B cell (primary cell): ENCODE data around the gene HLA-DMA. TPM values are rescaled to one million over a fixed set of nuclear protein-coding genes. Genes with fewer than 3 reads are reported as not detected.

Experiments used
- ATAC-seq: fragments of 200-7000 bp; cut with Tn5 transposase; one replicate; pipeline ENCODE4 v1.10.0; 2021; ENCODE audit warnings: low read depth, mild to moderate bottlenecking, moderate number of reproducible peaks, moderate library complexity
- CTCF ChIA-PET: fragments of 350-600 bp; sonication (Branson Sonifier 250); formaldehyde crosslinking; loops from one replicate; lab custom pipeline; 2021; ENCODE audit warnings: antibody characterized with exemption, inconsistent platforms; lab: Charles Lee
- POLR2A ChIA-PET: fragments of 350-600 bp; sonication (Branson Sonifier 250); formaldehyde crosslinking; loops from one replicate; lab custom pipeline; 2021; ENCODE audit warnings: antibody characterized with exemption; lab: Charles Lee
- DNase-seq: peaks from one replicate; pipeline ENCODE4 v3.0.0; 2013
- H2AFZ ChIP-seq: 2 replicates; pipeline ENCODE4 v1.6.1; 2012; ENCODE audit warnings: mild to moderate bottlenecking, low read depth, low read length; ENCODE audit not compliant: insufficient read depth, poor library complexity, severe bottlenecking
- H3K27ac ChIP-seq, 2 donors: 1 replicate in 1 of 2; 2 replicates in 1 of 2; pipeline ENCODE4 v1.5.1; 2012 to 2013; ENCODE audit warnings: low read length in 2 of 2, mild to moderate bottlenecking in 2 of 2, moderate library complexity in 1 of 2
- H3K27me3 ChIP-seq, 4 experiments: fragments of 200-600 bp in 1 of 4; sonication (generic) in 1 of 4; replicated peaks in 1 of 4; 1 replicate in 2 of 4; 2 replicates in 2 of 4; pipeline versions ENCODE4 v1.6.1 to v1.7.0; 2013 to 2016; ENCODE audit warnings: low read length in 3 of 4, mild to moderate bottlenecking in 2 of 4, mixed read lengths in 1 of 4, moderate library complexity in 1 of 4; ENCODE audit not compliant: insufficient read depth in 4 of 4, control insufficient read depth in 3 of 4; ENCODE audit errors: control extremely low read depth in 1 of 4
- H3K36me3 ChIP-seq, 2 experiments: replicated peaks in 1 of 2; 1 replicate in 1 of 2; 2 replicates in 1 of 2; pipeline versions ENCODE4 v1.6.1 to v1.7.1; 2013; ENCODE audit warnings: low read length in 1 of 2; ENCODE audit not compliant: insufficient read depth in 2 of 2, control insufficient read depth in 1 of 2; ENCODE audit errors: control extremely low read depth in 1 of 2, extremely low read depth in 1 of 2
- H3K4me1 ChIP-seq, 2 donors: fragments of 200-600 bp in 1 of 2; sonication (generic) in 1 of 2; 1 replicate in 1 of 2; 2 replicates in 1 of 2; pipeline versions ENCODE4 v1.5.1 to v1.6.1; 2013 to 2017; ENCODE audit warnings: low read length in 2 of 2; ENCODE audit not compliant: control insufficient read depth in 2 of 2, insufficient read depth in 2 of 2
- H3K4me2 ChIP-seq: replicated peaks from 2 replicates; pipeline ENCODE3; 2012; ENCODE audit warnings: mild to moderate bottlenecking, low read depth, low read length; ENCODE audit not compliant: poor library complexity, severe bottlenecking
- H3K4me3 ChIP-seq, 5 experiments: fragments of 200-600 bp in 1 of 5; sonication (generic) in 1 of 5; 1 replicate in 3 of 5; 2 replicates in 2 of 5; pipeline versions ENCODE4 v1.5.1 to v1.7.0; 2011 to 2016; ENCODE audit warnings: low read length in 4 of 5, mild to moderate bottlenecking in 4 of 5, low read depth in 2 of 5, control low read depth in 1 of 5, moderate library complexity in 1 of 5; ENCODE audit not compliant: insufficient read depth in 1 of 5; ENCODE audit errors: control extremely low read depth in 1 of 5, extremely low read depth in 1 of 5
- H3K79me2 ChIP-seq: fragments of 200-600 bp; sonication (generic); one replicate; pipeline ENCODE4 v1.6.0; 2016; ENCODE audit warnings: low read length; ENCODE audit not compliant: control insufficient read depth, insufficient read depth
- H3K9ac ChIP-seq: fragments of 200-600 bp; sonication (generic); 2 replicates; pipeline ENCODE4 v1.6.1; 2017; ENCODE audit warnings: mild to moderate bottlenecking, low read length, moderate library complexity
- H3K9me3 ChIP-seq, 3 donors: one replicate each; pipeline versions ENCODE4 v1.6.1 to v1.7.1; 2013; ENCODE audit warnings: low read length in 2 of 3; ENCODE audit not compliant: control insufficient read depth in 2 of 3, insufficient read depth in 1 of 3; ENCODE audit errors: control extremely low read depth in 1 of 3
- H4K20me1 ChIP-seq: 2 replicates; pipeline ENCODE4 v1.6.0; 2012; ENCODE audit warnings: mild to moderate bottlenecking, low read length; ENCODE audit not compliant: insufficient read depth, control insufficient read depth, poor library complexity, severe bottlenecking
- H3K27ac Mint-ChIP-seq: one replicate; pipeline ENCODE4 v1.8.0; 2021; ENCODE audit warnings: mixed read lengths
- H3K27me3 Mint-ChIP-seq: one replicate; pipeline ENCODE4 v1.8.0; 2021; ENCODE audit warnings: mixed read lengths
- H3K4me1 Mint-ChIP-seq: one replicate; pipeline ENCODE4 v1.8.0; 2021; ENCODE audit warnings: mixed read lengths
- H3K4me3 Mint-ChIP-seq: one replicate; pipeline ENCODE4 v1.8.0; 2021; ENCODE audit warnings: mixed read lengths
- H3K9me3 Mint-ChIP-seq: one replicate; pipeline ENCODE4 v1.8.0; 2022; ENCODE audit warnings: mixed read lengths; ENCODE audit not compliant: insufficient read depth
- CTCF ChIP-seq: fragments of 200-600 bp; IDR thresholded peaks from one replicate; pipeline ENCODE4 v1.8.0; 2022; ENCODE audit warnings: antibody characterized with exemption, mild to moderate bottlenecking
- EZH2 ChIP-seq: IDR thresholded peaks from 2 replicates; pipeline ENCODE4 v1.6.1; 2012; ENCODE audit warnings: borderline replicate concordance, low read depth, mild to moderate bottlenecking, moderate library complexity, low read length; ENCODE audit not compliant: insufficient read depth, poor library complexity, severe bottlenecking
- WGBS: methylation state at CpG from one replicate; pipeline ENCODE4 v1.1.5; 2013; ENCODE audit warnings: missing lambda C conversion rate; ENCODE audit not compliant: insufficient coverage; 5-methylcytosine and 5-hydroxymethylcytosine counted together
- intact Hi-C: fragments of 100-400 bp; cut with micrococcal nuclease; formaldehyde crosslinking; loops from one replicate; pipeline ENCODE4 v1.10.0; 2022
- polyA plus RNA-seq: library from polyadenylated mRNA; depleted of rRNA; stranded (reverse); fragments of >200 nt; gene quantifications from 2 replicates; pipeline ENCODE4 v1.2.3, GENCODE V29; 2012
- total RNA-seq, 2 donors: library from RNA; stranded (reverse); fragments of 120-200 nt in 1 of 2; gene quantifications; 1 replicate in 1 of 2; 2 replicates in 1 of 2; pipeline versions ENCODE4 v1.2.3 to v1.2.4, GENCODE V29; 2013 to 2022

Gene HLA-DMA
- total and polyA plus RNA-seq, 2 donors (not counting 1 experiment from before 2014, with no cell fraction given) = 558 to 925 TPM

- no peak overlapping the region for H2AFZ ChIP-seq
- CTCF ChIA-PET = interaction anchor here (0.6 to 28.4 kb wide), 67 partner anchors 9 to 805 kb away, joined by 3 to 822 read pairs (median 5); partner anchors contain the start of genes B3GALT4, BRD2, HLA-DMA and HLA-DMB
- Mint-ChIP-seq H3K27me3 (no peaks in the 10 kb centered on the region), H3K4me1 (peaks cover 33% of the 10 kb centered on the region), H3K9me3 (no peaks in the 10 kb centered on the region), H3K27ac (peak overlapping the region; percentile 28), H3K4me3 (no peak overlapping the region)
- H3K9ac ChIP-seq = no peak overlapping the region
- peaks cover 17% of the 10 kb centered on the region for H4K20me1 ChIP-seq
- ATAC-seq = peak; percentile 95
- intact Hi-C loops = loop anchor here (1.0 to 10.0 kb wide), 8 partner anchors 12 to 570 kb away; partner anchors contain the start of genes HLA-DMA, HLA-DMB and TAP2
- H3K9me3 ChIP-seq = no peaks in the 10 kb centered on the region
- H3K27me3 ChIP-seq = no peaks in the 10 kb centered on the region
- peaks cover 9% of the 10 kb centered on the region for H3K79me2 ChIP-seq
- H3K27ac ChIP-seq = peak overlapping the region; percentile 13 to 60
- POLR2A ChIA-PET = interaction anchor here (0.6 to 6.4 kb wide), 14 partner anchors 12 to 263 kb away, joined by 3 to 92 read pairs (median 5); partner anchors contain the start of genes BRD2, HLA-DMA, HLA-DMB and PSMB9
- peak overlapping the region; percentile 45 for H3K4me2 ChIP-seq
- no peak overlapping the region for H3K4me3 ChIP-seq
- peak; percentile 91 for TF ChIP-seq CTCF
- no peak for TF ChIP-seq EZH2
- WGBS = 18% methylated on average over 8 of the region's 9 CpGs
- H3K36me3 ChIP-seq = peaks cover 2 to 37% of the 10 kb centered on the region in 2 experiments
- peaks cover 17 to 19% of the 10 kb centered on the region in 2 donors for H3K4me1 ChIP-seq
- peak; percentile 92 for DNase-seq
These were observed 31.9 kb upstream of the HLA-DMA start for GRCh38 chr6:32984622-32985389.
